ENCODE data around the gene POPDC2.

The POPDC2 gene

DNA sequence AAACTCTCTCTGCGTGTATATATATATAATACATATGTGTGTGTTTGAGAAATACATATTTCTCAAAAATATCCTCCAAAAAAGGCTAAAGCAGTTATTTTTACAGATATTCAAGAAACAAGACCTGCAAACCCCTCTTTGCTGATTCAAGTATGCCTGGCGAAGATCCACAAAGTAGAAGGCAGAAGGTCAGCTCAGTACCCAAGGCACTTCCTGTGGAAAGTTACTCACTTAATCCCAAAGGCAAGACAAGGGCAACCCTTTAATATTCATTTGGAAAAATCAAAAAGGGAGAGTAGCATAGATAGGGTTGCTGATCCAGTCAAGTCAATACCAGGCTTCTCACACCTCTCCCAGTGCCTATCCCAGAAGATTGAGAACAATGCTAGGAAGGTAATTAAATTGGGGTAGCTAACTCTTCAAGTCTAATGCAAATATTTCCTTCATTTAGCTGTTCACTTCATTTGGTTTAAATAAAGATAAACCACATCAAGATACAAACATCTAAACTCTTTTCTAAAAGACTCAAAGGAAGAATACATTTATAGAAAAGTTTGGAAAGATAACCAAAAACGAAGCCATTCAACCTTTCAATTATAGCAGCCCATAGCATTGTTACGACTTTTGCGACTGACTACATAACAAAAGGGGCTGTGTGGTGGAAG lies 9.6 kb upstream of the POPDC2 start:
- DNase-seq, result no peak

DNA sequence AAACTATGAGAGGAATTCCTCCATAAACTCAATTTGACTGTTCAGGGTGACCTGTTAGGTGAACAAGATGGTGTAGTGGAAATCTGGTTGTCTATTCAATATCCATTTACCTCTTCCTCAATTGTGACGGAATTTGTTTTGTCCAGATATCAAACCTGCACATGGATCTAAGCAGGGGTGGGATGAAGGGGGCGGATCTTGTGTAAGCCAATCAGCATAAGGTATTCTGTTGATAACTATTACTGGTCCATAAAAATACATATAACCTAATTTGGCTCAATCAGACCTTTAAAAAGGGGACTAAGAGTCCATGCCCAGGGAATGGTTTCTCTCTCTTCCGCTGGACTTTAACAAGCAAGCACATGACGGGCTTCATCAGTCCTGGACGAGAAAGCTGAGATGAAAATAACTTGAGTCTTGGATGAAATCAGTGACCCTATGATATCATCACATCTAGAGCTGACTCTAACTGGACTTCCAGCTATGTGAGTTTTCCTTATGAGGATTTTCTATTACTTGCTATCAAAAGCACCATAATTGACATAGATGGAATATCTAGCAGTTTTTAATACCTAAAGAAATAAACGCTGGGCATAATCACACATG lies 5.7 kb upstream of the POPDC2 start:
- no peak for DNase-seq

DNA sequence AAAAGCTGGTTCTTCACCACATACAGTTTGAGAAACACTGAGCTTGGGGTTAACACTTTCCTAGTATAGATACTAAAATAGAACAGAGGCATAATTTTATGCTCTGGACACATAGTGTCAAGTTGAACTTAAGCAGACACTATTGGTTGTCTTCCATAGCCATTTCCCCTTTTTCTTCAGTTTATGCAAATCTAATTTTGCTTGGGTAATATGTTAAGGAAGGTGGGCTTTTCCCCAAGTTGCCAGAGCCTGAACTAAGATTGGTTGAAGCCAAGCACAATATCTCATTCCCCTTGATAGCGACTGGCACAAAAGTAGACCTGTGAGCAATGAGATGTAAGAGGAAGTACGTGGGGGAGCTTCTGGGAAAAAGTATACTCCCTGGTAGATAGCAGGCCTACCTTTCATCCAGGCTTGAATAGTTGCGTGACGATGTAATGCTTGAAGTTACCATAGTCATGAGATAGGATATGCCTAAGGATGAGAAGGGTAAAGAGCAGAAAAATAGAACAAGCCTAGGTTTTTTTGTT lies 4.5 kb upstream of the POPDC2 start:
- no peak for DNase-seq

DNA sequence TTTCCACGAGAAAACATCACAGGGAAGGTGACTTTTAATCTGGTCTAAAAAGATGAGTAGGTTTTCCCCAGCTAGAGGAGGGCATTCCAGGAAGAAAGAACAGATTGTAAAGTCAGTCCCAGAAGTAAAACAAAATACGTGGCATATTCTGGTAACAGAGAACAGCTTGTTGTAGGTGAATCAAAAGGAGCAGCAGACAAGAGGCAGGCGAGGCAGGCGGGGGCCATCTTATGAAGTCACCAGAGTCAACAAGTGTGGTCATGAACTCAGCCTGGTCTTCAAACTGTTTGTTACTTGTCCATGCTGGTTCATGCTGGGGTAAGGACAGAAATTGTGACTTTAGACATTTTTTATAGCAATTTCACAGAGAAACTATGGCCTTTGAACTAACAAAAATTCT lies 4.0 kb upstream of the POPDC2 start:
- no peak for DNase-seq

DNA sequence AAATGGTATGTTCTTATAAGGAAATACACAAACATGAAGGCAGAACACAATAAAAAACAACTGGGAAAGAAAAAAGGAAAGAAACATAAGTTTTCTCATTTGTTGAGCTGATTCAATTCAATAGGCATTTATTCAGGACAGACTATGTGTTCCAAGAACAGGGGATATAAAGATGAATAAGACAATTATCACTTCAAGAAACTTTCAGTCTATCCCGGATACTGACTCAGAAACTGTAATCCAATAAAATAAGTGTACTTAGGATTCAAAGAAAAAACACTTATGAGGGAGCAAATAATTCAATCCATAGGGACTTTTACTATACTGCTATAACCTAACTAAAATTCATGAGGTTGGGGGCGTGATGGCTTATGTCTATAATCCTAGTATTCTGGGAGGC lies 3.5 kb upstream of the POPDC2 start:
- no peak for DNase-seq

DNA sequence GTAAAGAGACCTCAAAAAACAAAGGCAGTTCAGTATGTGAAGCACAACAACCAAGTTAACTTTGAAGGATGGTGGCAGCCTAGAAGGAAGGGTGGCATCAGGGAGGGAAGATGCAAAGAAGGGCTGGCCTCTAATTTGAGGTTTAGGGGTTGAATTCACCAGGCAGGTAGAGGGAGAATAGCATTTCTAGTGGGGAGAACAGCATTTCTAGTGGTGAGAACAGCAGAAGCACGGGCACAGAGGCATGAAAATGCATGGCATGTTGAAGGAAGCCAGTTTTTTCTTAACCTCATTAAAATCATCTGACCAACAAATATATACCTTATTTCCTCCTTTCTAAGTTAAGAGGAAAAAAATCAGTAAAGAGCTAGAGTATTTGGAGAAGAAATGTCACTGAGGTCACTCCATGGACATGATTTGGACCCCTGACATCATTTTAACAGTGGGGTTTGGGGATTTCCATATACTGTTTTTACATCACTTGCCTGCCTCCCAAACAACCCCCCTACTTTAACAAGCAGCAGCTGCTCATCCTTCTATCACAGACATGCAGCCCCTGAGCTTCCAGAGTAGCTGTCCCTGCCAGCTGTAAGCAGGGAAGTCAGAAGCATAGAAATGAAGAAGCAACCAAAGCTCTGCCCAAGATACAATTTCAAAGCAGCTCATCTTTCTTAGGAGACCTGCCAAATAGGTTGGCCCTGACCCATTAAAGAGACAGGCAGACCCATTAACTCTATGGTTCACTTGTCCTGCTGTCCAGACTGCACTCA lies 2.4 kb upstream of the POPDC2 start:
- no peak for DNase-seq

DNA sequence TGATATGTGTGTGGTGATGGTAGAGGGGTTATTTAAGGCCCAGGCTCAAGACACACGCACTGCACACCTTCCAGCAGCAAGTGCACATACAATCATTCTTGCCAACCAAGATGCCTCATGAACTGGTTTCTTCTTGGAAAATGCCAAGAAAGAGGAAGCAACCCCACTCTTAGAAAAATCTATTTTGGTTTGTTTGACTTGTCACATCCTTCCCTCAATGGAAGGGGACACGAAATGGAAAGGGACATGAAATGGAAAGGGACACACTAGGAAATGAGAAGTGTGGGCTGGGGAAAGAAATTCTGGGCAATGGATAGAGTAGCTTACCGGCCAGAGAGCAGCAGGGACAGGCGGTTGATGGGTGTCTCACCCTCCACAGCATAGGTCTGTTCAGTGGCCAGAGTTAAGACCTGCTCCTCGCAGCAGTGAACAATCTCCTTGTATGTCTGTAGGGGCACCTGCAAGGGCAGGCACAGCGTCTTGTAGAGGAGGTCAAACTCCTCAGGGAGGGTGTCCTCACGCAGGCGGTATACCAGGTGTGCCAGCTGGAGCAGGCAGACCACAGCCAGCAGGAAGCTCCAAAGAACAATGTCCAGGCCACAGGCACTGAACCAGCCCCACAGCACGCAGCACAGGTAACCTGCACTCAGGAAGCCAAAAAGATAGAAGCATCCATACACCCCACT lies 640 bp downstream of the POPDC2 start:
- no peak for DNase-seq

DNA sequence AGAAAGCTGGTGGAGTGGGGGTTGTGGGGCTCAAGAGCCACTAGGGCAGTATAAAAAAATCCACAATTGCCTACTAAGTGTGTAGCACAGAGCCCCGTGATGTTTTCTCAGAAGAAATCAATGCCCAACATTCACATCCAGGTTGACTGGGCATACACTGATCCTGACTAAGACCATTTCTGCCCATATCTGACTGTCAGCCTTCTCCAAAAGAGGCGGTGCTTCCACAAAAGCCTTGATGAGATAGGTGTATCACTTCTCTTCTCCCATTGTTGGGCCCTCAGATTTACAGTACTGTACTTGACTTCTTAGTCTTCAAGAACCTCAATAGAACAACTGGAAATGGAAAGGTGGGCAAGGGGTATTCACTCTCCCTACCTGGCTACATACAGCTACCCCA lies 1.4 kb downstream of the POPDC2 start:
- DNase-seq, result no peak

DNA sequence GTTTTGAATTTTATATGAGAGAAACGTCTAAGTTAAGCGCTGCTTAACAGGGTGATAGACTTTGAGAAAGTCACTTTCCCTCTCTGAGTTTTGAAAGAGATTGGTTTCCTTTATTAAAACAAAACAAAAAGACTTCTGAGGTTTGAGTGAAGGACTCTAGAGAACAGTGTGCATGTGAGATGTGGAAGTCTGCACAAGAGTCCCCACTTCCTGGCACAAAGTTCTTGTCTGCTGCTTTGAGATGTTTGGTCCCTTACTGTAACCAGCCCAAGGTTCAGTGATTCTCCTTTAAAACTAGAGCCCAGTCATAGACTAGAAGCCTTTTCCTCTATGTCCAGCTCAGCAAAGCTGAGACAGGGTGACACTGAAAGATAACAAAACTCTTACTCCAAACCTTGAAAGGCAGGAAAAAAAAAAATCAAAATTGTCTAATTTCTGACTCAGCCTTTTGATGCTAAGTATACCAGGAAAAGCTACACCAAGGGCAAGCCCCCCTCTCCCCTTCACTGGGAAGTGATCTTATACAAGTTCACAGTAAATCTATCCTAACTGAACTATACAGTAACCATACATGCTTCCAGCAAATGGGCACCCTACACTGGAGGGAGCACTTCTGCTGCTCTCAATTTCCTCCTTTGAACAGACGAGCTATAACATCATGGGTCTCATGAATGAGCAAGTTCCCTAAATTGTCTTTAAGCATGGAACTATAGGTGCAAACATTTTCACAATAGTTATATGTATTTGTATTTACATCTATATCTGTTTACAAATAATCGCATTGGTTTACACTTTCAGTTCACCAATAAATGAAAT lies 2.3 kb downstream of the POPDC2 start:
- DNase-seq, result no peak

DNA sequence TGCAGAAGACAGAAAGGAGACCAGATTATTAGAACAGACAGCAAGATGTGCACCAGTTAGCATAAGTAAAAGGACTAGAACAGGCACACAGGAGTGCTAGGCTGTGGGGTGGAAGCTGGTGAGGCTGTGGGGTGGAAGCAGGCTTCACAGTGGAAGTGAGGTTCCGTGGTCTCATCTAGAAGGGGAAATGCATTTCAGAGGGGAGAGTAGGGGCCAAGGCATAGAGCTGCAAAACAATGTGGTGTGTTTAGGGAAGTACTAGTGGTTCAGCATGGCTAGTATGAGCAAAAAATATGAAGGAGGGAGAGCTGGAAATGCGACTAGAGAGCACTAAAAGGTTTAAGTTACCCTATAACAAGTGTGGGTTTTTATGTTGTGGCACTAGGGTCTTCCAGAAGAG lies 6.5 kb downstream of the POPDC2 start:
- no peak for DNase-seq

DNA sequence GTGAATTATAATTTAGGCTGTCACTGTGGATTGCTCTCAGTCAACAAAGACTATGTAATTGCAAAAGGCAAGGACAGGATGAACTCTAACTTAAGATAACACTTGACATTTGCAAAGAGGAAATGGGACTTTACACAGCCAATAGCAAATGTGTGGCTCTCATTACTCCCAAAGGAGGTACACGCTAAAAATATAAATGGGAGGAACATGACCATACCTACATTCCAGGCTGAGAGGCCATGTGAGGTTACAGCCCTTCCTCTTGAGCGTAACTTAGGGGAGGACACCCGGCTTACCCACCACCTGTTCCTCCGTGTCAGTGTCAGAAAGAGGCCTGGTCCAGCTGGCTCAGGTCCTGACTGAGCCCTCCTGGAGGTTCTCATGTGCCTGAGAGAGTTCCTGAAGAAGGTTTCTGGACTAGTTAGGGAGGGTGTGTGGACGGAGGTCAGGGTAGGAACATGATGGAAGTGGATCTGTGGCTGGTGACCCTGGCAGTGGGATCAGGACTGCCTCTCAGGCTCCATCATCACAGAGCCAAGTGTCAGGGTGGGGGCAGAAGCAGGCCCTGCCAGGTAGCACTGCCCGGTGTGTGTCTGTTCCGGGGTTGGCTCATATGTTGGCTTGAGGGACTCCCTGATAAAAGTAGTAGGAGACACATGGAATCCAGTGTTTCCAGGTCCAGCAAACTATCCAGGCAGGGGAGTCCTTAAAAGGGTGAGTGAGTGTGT lies 7.9 kb downstream of the POPDC2 start:
- no peak for DNase-seq

DNA sequence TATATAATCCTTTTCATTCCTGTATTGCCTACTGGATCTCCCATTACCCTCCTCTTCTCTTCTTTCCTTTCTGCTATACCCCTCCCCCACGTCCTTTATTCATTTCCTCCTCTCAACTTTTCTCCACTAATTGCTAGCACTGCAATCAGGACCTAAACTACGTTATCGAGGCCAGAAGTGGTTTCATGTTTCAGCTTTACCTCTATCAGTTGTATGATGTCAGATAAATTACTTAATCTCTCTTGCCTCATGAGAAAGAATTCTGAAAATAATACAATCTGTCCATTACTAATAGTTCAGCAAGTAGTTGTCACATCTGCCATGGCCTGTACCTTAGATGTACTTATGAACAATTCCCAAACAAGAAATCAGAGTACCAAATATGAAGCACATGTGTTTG lies 10.6 kb downstream of the POPDC2 start:
- DNase-seq, result no peak

DNA sequence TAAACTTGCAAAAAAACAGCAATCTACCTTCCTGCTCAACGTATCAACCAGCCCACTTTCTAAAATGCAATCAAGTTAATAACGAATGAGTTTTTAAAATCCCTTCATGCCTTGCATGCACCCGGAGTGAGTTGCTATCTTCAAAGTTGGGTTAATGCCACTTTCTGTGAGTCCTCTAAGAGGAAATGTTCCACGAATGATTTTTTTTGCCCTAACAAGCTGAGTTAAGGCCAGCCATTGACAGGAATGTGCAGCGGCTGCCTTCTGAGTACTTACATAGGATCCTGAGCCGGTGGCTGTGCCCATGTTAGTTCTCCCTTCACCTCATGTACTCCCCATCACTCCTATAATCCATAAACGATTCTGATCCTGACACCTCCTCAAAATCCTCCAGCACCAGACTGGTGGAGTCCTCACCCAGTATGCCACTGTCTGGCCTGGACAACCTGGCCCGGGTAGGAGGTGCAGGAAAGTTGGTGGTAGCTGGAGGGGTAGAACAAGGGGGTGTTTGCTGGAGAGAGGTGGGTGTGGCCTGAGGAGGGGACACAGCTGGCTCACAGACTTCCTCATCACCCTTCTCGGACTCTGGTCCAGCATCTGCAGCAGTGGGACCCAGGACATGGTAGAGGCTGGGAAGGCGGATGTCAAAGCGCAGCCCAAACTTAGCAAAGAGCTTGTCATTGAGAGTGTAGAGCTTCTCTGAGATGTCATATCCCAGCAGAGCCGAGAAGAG lies 12.4 kb downstream of the POPDC2 start:
- no peak for DNase-seq

DNA sequence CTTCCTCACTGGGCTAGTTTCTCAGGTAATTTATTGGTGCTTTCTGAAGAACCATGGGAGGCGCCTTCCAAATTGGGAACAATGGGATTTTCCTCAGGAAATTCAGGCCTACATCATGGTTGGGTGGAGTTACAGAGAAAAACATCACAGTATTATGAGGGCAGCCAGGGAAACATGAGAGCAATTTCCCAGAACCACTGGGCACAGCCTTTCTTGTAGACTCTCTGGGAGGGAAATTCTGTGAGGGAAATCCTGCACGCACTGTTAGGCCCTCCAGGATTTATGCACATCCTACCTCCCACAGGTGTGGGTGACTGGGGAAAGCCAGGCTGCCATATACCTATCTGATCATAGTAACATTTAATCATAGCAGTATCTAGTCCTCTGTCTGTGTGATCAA lies 13.2 kb downstream of the POPDC2 start:
- no peak for DNase-seq

DNA sequence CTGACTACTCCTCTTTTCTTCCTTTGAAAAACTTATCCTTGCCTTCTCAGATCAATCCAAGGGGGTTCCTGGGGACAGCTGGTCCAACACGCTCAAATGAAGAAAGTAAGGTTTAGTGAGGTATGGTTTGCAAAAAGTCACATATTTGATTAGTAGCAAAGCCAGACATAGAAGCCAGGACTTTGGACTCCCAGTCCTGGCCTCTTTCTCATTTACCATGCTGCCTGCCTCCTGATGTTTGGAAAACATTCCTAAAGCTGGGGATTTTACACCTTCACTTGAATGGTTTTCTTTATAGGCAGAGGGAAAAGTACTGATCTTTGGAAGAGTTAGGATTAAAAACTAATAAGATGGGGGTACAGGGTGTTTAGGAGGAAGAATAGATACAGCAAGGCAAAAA lies 14.6 kb downstream of the POPDC2 start:
- no peak for DNase-seq

DNA sequence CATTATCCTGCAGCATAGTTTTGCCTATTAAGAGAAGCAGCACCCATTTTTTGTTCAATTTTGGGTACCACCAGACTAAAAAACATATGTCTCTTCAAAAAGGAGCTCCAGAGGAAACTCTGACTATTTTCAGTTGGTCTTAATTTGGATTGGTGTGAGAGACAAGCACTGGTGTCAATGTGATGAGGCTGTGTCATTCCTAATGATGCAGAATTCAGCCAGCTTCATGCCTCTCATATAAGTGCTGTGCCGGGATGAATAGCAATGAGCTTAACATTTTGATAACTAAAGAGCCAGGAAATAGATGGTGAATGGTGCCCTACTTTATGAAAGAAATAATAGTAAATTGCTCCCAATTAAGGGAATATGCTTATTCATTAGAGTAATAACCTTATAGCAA lies 15.9 kb downstream of the POPDC2 start:
- no peak for DNase-seq

DNA sequence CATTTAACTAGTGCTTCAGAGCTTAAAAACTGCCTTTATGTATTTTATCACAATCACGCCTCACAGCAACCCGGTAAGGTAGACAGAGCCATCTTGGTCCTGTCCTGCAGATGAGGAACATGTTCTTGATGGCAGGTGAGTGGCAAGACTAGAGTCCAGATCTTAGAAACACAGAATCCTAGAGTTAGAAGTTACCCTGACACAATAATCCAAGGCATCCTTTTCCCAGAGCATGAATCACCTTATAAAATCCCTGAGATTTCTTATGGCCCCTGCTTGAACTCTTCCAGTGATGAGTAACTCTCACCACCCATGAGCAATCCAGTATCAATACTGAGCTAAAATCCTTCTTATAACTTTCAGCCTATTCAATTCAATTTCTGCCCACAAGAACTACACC lies 16.9 kb downstream of the POPDC2 start:
- no peak for DNase-seq

DNA sequence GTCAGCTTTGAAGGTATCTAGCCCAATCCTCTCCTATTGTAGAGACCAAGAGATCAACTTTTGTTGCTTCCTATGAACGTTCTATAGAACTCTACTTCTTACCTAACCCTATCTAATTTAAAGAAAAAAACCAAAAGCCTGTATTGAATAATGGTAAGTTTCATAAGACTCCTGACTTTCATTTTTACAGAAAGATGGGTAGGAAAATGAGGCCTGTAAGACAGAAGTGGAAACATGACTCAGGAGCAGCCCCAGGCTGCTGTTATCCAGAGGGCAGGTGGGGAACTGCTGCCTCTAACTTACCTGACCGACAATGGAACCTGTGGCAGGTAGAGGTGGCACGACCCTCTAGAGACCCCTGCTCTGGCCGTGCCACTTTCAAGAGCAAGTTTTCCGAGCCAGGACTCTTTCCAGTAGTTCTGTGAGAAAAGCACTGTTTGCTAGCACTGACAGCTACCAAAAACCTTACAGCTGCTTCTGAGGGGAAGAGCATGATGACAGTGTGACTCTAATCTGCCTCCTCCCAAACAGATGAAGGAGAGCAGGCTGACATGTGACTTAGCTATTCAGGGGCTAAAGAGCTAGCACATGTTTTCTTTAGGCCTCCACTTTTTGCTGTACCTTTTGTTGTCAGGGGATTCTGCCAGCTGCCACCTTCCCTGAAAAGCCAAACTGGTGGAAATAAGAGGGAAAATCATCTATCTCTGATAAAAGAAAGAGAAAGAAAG lies 17.5 kb downstream of the POPDC2 start:
- no peak for DNase-seq

DNA sequence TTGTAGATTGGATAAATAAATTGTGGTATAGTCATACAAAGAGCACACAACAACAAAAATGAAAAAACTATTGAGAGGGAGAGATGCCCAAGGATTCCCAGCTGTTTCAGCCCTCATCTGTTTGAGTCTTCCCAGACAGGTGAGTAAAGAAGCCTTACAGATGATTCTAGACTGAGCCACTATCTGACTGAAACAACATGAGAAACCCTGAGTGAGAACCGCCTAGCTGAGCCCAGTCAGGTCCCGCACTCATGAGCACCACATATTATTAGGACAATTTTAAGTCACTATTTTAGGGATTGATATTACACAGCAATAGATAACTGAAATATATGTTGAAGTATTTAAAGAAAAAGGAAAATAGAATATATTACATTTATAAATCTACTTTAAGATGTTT lies 19.0 kb downstream of the POPDC2 start:
- no peak for DNase-seq
